ENCODE measurements around the gene CLDN7.
A peak's percentile ranks its signal among the peaks of the same experiment; 100 is the strongest.

The CLDN7 gene

GRCh38 chr17:7219229-7219811, 43.0 kb downstream of the CLDN7 start:
- DNase-seq (ENCODE audit: low spot score) = no peak

GRCh38 chr17:7218758-7219157, 43.5 kb downstream of the CLDN7 start:
- no peak for DNase-seq (ENCODE audit: low spot score)

- no peak for DNase-seq (ENCODE audit: low spot score)
Measured at GRCh38 chr17:7218166-7218565, 44.1 kb downstream of the CLDN7 start.

GRCh38 chr17:7217113-7217987, 44.9 kb downstream of the CLDN7 start:
- no peak for DNase-seq (ENCODE audit: low spot score)

GRCh38 chr17:7216242-7217112, 45.8 kb downstream of the CLDN7 start:
- DNase-seq (ENCODE audit: low spot score) = no peak

GRCh38 chr17:7215652-7216180, 46.6 kb downstream of the CLDN7 start:
- no peak for DNase-seq (ENCODE audit: low spot score)

GRCh38 chr17:7215136-7215638, 47.1 kb downstream of the CLDN7 start:
- DNase-seq (ENCODE audit: low spot score) = no peak

- peak; percentile 100 for DNase-seq (ENCODE audit: low spot score)
Measured at GRCh38 chr17:7214300-7215135, 47.8 kb downstream of the CLDN7 start.

- peak; percentile 87 for DNase-seq (ENCODE audit: low spot score)
Measured at GRCh38 chr17:7213895-7214299, 48.4 kb downstream of the CLDN7 start.

- no peak for DNase-seq (ENCODE audit: low spot score)
Measured at GRCh38 chr17:7211491-7212273, 50.6 kb downstream of the CLDN7 start.
